ENCODE results near the gene SCAPER. TPM values are rescaled to one million over a fixed set of nuclear protein-coding genes. Genes with fewer than 3 reads are reported as not detected.

SCAPER gene
- total RNA-seq, 1 experiment from 2014 or later = 15.3 TPM

DNA sequence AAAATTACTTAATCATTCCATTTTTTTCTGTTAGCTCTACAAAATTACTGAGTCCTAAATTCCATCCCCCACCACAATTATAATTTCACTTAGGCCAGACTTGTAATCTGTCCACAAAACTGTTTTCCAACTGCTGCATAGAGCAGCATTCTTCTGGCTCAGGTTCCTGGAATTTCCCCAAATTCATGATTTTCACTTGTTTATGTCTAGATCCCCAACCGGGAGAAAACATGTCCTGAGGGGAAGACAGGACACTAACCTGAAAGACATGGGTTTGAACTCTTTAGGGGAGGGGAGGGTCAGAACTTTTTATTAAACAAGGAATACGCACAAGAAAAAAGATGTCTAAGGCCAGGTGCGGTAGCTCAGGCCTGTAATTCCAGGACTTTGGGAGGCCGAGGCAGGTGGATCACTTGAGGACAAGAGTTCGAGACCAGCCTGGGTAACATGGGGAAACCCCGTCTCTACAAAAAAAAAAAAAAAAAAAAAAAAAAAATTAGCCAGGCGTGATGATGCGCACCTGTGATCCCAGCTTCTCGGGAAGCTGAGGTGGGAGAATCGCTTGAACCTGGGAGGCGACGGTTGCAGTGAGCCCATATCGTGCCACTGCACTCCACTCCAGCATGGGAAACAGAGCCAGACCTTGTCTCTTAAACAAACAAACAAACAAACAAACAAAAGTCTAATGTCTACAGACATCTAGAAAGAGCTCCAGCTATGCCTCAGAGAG, 595.4 kb downstream of the SCAPER start:
- no TSS peak for BruUV-seq (replicated peaks)
- Histone ChIP-seq H3K4me1 (ENCODE audit: control insufficient read depth, insufficient read depth, low read length) (peaks cover 29% of the 10 kb centered on the region), H3K27ac (ENCODE audit: low read length) (peak overlapping the region; percentile 92; the same call in 1 of the 2 replicates), H3K9me3 (ENCODE audit: control insufficient read depth, insufficient read depth, low read depth, low read length) (no peaks in the 10 kb centered on the region), H3K4me3 (ENCODE audit: low read depth in 2 of 2, low read length in 2 of 2) (peak overlapping the region; percentile 83 to 89), H3K36me3 (ENCODE audit: control insufficient read depth, insufficient read depth, low read length) (no peaks in the 10 kb centered on the region), H3K27me3 (ENCODE audit: control insufficient read depth, insufficient read depth, low read length) (no peaks in the 10 kb centered on the region)
- no peak for ATAC-seq
- in situ Hi-C loops (cut with HindIII; ENCODE audit: low pct_unique_long_range_greater_than_20kb, low sequenced_read_pairs) = no loop called here
- POLR2A ChIA-PET = no interaction called here
- TF ChIP-seq, protein P1, sequence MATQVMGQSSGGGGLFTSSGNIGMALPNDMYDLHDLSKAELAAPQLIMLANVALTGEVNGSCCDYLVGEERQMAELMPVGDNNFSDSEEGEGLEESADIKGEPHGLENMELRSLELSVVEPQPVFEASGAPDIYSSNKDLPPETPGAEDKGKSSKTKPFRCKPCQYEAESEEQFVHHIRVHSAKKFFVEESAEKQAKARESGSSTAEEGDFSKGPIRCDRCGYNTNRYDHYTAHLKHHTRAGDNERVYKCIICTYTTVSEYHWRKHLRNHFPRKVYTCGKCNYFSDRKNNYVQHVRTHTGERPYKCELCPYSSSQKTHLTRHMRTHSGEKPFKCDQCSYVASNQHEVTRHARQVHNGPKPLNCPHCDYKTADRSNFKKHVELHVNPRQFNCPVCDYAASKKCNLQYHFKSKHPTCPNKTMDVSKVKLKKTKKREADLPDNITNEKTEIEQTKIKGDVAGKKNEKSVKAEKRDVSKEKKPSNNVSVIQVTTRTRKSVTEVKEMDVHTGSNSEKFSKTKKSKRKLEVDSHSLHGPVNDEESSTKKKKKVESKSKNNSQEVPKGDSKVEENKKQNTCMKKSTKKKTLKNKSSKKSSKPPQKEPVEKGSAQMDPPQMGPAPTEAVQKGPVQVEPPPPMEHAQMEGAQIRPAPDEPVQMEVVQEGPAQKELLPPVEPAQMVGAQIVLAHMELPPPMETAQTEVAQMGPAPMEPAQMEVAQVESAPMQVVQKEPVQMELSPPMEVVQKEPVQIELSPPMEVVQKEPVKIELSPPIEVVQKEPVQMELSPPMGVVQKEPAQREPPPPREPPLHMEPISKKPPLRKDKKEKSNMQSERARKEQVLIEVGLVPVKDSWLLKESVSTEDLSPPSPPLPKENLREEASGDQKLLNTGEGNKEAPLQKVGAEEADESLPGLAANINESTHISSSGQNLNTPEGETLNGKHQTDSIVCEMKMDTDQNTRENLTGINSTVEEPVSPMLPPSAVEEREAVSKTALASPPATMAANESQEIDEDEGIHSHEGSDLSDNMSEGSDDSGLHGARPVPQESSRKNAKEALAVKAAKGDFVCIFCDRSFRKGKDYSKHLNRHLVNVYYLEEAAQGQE (IDR thresholded peaks at IDR 0.05; ENCODE audit: insufficient read depth in 1 of 2, low read depth in 2 of 2, low read length in 1 of 2) = no peak
- TF ChIP-seq, protein P2, sequence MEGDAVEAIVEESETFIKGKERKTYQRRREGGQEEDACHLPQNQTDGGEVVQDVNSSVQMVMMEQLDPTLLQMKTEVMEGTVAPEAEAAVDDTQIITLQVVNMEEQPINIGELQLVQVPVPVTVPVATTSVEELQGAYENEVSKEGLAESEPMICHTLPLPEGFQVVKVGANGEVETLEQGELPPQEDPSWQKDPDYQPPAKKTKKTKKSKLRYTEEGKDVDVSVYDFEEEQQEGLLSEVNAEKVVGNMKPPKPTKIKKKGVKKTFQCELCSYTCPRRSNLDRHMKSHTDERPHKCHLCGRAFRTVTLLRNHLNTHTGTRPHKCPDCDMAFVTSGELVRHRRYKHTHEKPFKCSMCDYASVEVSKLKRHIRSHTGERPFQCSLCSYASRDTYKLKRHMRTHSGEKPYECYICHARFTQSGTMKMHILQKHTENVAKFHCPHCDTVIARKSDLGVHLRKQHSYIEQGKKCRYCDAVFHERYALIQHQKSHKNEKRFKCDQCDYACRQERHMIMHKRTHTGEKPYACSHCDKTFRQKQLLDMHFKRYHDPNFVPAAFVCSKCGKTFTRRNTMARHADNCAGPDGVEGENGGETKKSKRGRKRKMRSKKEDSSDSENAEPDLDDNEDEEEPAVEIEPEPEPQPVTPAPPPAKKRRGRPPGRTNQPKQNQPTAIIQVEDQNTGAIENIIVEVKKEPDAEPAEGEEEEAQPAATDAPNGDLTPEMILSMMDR (IDR thresholded peaks at IDR 0.05) = no peak
- TF ChIP-seq TCF7L2 (IDR thresholded peaks at IDR 0.05; ENCODE audit: low read depth, low read length) (no peak), SIN3A (IDR thresholded peaks at IDR 0.05; ENCODE audit: borderline replicate concordance, insufficient read depth, low read depth, low read length) (no peak), POLR2AphosphoS5 (IDR thresholded peaks at IDR 0.05; ENCODE audit: low read depth, low read length) (no peak)
- DNase-seq (ENCODE audit: low read depth, low spot score) = no peak
- CTCF ChIA-PET = interaction anchor here (0.6 to 0.8 kb wide), 2 partner anchors 17 to 29 kb away, joined by 6 to 11 read pairs; no protein-coding TSS in a partner anchor
- intact Hi-C loops (cut with micrococcal nuclease; ENCODE audit: unreplicated experiment) = no loop called here

DNA sequence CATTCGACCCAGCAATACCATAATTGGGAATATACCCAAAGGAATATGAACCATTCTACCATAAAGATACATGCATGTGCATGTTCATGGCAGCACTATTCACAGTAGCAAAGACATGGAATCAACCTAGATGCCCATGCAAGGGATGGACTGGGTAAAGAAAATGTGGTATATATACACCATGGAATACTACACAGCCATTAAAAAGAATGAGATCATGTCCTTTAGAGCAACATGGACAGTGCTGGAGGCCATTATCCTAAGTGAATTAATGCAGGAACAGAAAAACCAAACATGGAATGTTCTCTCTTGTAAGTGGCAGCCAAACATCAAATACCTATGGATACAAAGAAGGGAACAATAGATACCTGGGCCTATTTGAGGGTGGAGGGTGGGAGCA, 601.2 kb downstream of the SCAPER start:
- Histone ChIP-seq H3K9me3 (ENCODE audit: control insufficient read depth, insufficient read depth, low read depth, low read length) (no peaks in the 10 kb centered on the region), H3K27me3 (ENCODE audit: control insufficient read depth, insufficient read depth, low read length) (no peaks in the 10 kb centered on the region), H3K4me1 (ENCODE audit: control insufficient read depth, insufficient read depth, low read length) (0 out of 2 replicates have a peak, but pooled peaks cover 3% of the 10 kb centered on the region), H3K27ac (ENCODE audit: low read length) (no peak overlapping the region), H3K36me3 (ENCODE audit: control insufficient read depth, insufficient read depth, low read length) (no peaks in the 10 kb centered on the region), H3K4me3 (ENCODE audit: low read depth in 2 of 2, low read length in 2 of 2) (no peak overlapping the region)
- TF ChIP-seq SIN3A (IDR thresholded peaks at IDR 0.05; ENCODE audit: borderline replicate concordance, insufficient read depth, low read depth, low read length) = no peak
- TF ChIP-seq POLR2AphosphoS5 (IDR thresholded peaks at IDR 0.05; ENCODE audit: low read depth, low read length) = no peak
- TF ChIP-seq, protein P2 (IDR thresholded peaks at IDR 0.05) = no peak
- TF ChIP-seq, protein P1 (IDR thresholded peaks at IDR 0.05; ENCODE audit: insufficient read depth in 1 of 2, low read depth in 2 of 2, low read length in 1 of 2) = no peak
- no peak for TF ChIP-seq TCF7L2 (IDR thresholded peaks at IDR 0.05; ENCODE audit: low read depth, low read length)
- POLR2A ChIA-PET = no interaction called here
- no TSS peak for BruUV-seq (replicated peaks)
- no peak for DNase-seq (ENCODE audit: low read depth, low spot score)
- intact Hi-C loops (cut with micrococcal nuclease; ENCODE audit: unreplicated experiment) = no loop called here
- CTCF ChIA-PET = no interaction called here
- in situ Hi-C loops (cut with HindIII; ENCODE audit: low pct_unique_long_range_greater_than_20kb, low sequenced_read_pairs) = no loop called here
- no peak for ATAC-seq
